Endothelial cell of umbilical vein (primary cell): ENCODE results near the gene SLCO3A1.

ENCODE experiments used
- EZH2 ChIP-seq: IDR thresholded peaks from 2 replicates; pipeline ENCODE4 v1.6.1; 2012; ENCODE audit warnings: borderline replicate concordance, low read depth, mild to moderate bottlenecking, moderate library complexity, low read length, inconsistent platforms; ENCODE audit not compliant: severe bottlenecking
- JUN ChIP-seq: IDR thresholded peaks from 2 replicates; pipeline ENCODE4 v1.6.1; 2011; ENCODE audit warnings: borderline replicate concordance, low read depth; ENCODE audit not compliant: insufficient read length, insufficient read depth
- POLR2A ChIP-seq: IDR thresholded peaks from 2 replicates; pipeline ENCODE4 v1.6.1; 2012; ENCODE audit warnings: low read depth, mild to moderate bottlenecking, control low read depth, low read length
- POLR2AphosphoS5 ChIP-seq: IDR thresholded peaks from 2 replicates; pipeline ENCODE4 v1.6.1; 2012; ENCODE audit warnings: low read depth, mild to moderate bottlenecking, control low read depth, low read length, moderate library complexity; ENCODE audit not compliant: insufficient read depth
- TF ChIP-seq, protein P1 (sequence below), 2 donors: IDR thresholded peaks; 1 replicate in 1 of 2; 2 replicates in 1 of 2; pipeline ENCODE4 v1.5.1; 2011; ENCODE audit warnings: low read length in 2 of 2, mild to moderate bottlenecking in 2 of 2, moderate library complexity in 2 of 2, control low read depth in 1 of 2, inconsistent platforms in 1 of 2, low read depth in 1 of 2; ENCODE audit not compliant: insufficient read depth in 1 of 2; ENCODE audit errors: extremely low read depth in 1 of 2

DNA sequence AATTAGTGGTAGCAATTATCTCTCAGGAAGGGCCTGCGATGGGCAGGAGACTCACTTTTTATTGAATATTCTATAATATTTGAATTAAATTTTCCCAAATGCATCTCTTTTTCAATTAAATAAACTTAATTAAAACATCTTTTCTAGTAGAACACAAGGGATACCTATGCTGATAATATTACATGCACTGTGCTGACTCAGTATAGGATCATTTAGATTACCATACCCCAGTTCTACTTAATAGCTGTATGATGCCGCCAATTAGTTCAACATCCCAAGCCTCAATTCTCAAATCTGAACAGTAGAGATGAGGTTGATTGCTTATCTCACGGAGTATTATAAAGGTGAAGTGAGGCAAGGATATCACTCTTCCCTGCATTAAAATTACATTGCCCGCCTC lies 149.2 kb downstream of the SLCO3A1 start:
- TF ChIP-seq POLR2A (no peak), POLR2AphosphoS5 (no peak), EZH2 (no peak), JUN (no peak)
- TF ChIP-seq, protein P1, sequence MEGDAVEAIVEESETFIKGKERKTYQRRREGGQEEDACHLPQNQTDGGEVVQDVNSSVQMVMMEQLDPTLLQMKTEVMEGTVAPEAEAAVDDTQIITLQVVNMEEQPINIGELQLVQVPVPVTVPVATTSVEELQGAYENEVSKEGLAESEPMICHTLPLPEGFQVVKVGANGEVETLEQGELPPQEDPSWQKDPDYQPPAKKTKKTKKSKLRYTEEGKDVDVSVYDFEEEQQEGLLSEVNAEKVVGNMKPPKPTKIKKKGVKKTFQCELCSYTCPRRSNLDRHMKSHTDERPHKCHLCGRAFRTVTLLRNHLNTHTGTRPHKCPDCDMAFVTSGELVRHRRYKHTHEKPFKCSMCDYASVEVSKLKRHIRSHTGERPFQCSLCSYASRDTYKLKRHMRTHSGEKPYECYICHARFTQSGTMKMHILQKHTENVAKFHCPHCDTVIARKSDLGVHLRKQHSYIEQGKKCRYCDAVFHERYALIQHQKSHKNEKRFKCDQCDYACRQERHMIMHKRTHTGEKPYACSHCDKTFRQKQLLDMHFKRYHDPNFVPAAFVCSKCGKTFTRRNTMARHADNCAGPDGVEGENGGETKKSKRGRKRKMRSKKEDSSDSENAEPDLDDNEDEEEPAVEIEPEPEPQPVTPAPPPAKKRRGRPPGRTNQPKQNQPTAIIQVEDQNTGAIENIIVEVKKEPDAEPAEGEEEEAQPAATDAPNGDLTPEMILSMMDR (IDR thresholded peaks at IDR 0.05; ENCODE audit: extremely low read depth in 1 of 2, insufficient read depth in 1 of 2, low read depth in 1 of 2, low read length in 2 of 2), result no peak
